GM12878 (cell line): ENCODE results near the gene PPM1K. TPM values are rescaled to one million over a fixed set of nuclear protein-coding genes. Genes with fewer than 3 reads are reported as not detected.
A peak's percentile ranks its signal among the peaks of the same experiment; 100 is the strongest.

Experiments
- ATAC-seq: fragments of 200-7000 bp; cut with Tn5 transposase; 3 replicates; pipeline ENCODE4 v1.9.1; 2020; ENCODE audit warnings: mild to moderate bottlenecking, moderate library complexity
- BruUV-seq: library from RNA; stranded (reverse); fragments of 400-500 nt; replicated peaks from 2 replicates; lab custom pipeline; 2021; lab: Mats Ljungman, UMichigan
- CTCF ChIA-PET: fragments of 300-600 bp; sonication (Branson Sonifier 250); formaldehyde crosslinking; extraction: SDS; loops from one replicate; lab custom pipeline; 2021; ENCODE audit warnings: inconsistent platforms; lab: Yijun Ruan, JAX
- POLR2A ChIA-PET: fragments of 350-600 bp; formaldehyde crosslinking; extraction: SDS; loops from one replicate; lab custom pipeline; 2021; ENCODE audit warnings: inconsistent platforms; lab: Charles Lee
- RAD21 ChIA-PET: fragments of 300-600 bp; sonication (Branson Sonifier 250); formaldehyde crosslinking; loops from one replicate; lab custom pipeline; 2023; ENCODE audit warnings: antibody characterized with exemption; ENCODE audit not compliant: unreplicated experiment; lab: Charles Lee
- SMC1A ChIA-PET: fragments of 300-600 bp; sonication (Branson Sonifier 250); formaldehyde crosslinking; loops from one replicate; lab custom pipeline; 2023; ENCODE audit not compliant: unreplicated experiment, uncharacterized antibody; lab: Charles Lee
- DNase-seq: peaks from one replicate; pipeline ENCODE4 v3.0.0-alpha.2; 2011; ENCODE audit warnings: low read depth, low spot score
- FAIRE-seq: peaks from 3 replicates; lab custom pipeline; 2011; peaks lifted over from hg19 to GRCh38; lab: Jason Lieb, UNC
- H2AFZ ChIP-seq: 2 replicates; pipeline ENCODE4 v1.6.0; 2011; ENCODE audit warnings: low read depth, low read length, control low read depth; ENCODE audit not compliant: control insufficient read depth
- H3K27ac ChIP-seq: 2 replicates; pipeline ENCODE4 v1.5.1; 2011; ENCODE audit warnings: control low read depth; ENCODE audit not compliant: control insufficient read depth, insufficient read depth
- H3K27me3 ChIP-seq, 2 experiments: replicated peaks in 1 of 2; 2 replicates each; pipeline versions ENCODE4 v1.6.0 to v1.6.1; 2011; ENCODE audit warnings: low read length in 1 of 2; ENCODE audit not compliant: control insufficient read depth in 2 of 2, insufficient read depth in 2 of 2
- H3K36me3 ChIP-seq, 2 experiments: 2 replicates each; pipeline ENCODE4 v1.5.1; 2011; ENCODE audit warnings: low read length in 1 of 2; ENCODE audit not compliant: control insufficient read depth in 2 of 2, insufficient read depth in 2 of 2
- H3K4me1 ChIP-seq: 2 replicates; pipeline ENCODE4 v1.6.1; 2011; ENCODE audit warnings: mild to moderate bottlenecking, low read length, moderate library complexity, mixed read lengths; ENCODE audit not compliant: control insufficient read depth, insufficient read depth
- H3K4me2 ChIP-seq: 2 replicates; pipeline ENCODE4 v1.6.0; 2011; ENCODE audit warnings: control low read depth; ENCODE audit not compliant: control insufficient read depth, insufficient read depth
- H3K4me3 ChIP-seq: fragments of 200-600 bp; sonication (generic); 2 replicates; pipeline ENCODE4 v1.5.1; 2016
- H3K79me2 ChIP-seq: 2 replicates; pipeline ENCODE4 v1.6.0; 2011; ENCODE audit warnings: low read length; ENCODE audit not compliant: control insufficient read depth, insufficient read depth
- H3K9ac ChIP-seq: 2 replicates; pipeline ENCODE4 v1.8.0; 2011; ENCODE audit warnings: low read length, control low read depth, mixed read lengths; ENCODE audit not compliant: control insufficient read depth, insufficient read depth
- H3K9me3 ChIP-seq: replicated peaks from 3 replicates; pipeline ENCODE4 v1.5.1; 2011; ENCODE audit warnings: mild to moderate bottlenecking, low read length; ENCODE audit not compliant: control insufficient read depth, insufficient read depth
- H4K20me1 ChIP-seq: 2 replicates; pipeline ENCODE4 v1.6.0; 2011; ENCODE audit not compliant: control insufficient read depth, insufficient read depth
- SP1 ChIP-seq: IDR thresholded peaks from one replicate; pipeline ENCODE4 v1.6.1; 2011; ENCODE audit warnings: low read depth, low read length
- USF2 ChIP-seq: IDR thresholded peaks from 2 replicates; pipeline ENCODE4 v1.6.1; 2011; ENCODE audit warnings: low read depth, low read length, improper control_type of control experiment, borderline replicate concordance
- WRNIP1 ChIP-seq: IDR thresholded peaks from 2 replicates; pipeline ENCODE4 v1.6.1; 2011; ENCODE audit warnings: low read depth, low read length, improper control_type of control experiment, borderline replicate concordance
- WGBS: methylation state at CpG from one replicate; pipeline ENCODE4 v1.1.6; 2016; ENCODE audit warnings: low lambda C conversion rate; ENCODE audit not compliant: insufficient replicate concordance, insufficient coverage; ENCODE audit errors: missing lambda C conversion rate; 5-methylcytosine and 5-hydroxymethylcytosine counted together
- in situ Hi-C: fragments of 300-500 bp; cut with MboI; formaldehyde crosslinking; loops from 9 replicates; pipeline ENCODE4 v1.14.3; 2018; ENCODE audit warnings: mixed read lengths
- intact Hi-C: fragments of 100-400 bp; cut with micrococcal nuclease; formaldehyde crosslinking; loops from one replicate; pipeline ENCODE4 v1.14.2; 2022; ENCODE audit not compliant: unreplicated experiment
- polyA plus RNA-seq, 11 experiments: library from polyadenylated mRNA; depleted of rRNA in 4 of 11; unstranded in 6 of 11; stranded (reverse) in 5 of 11; fragments of >200 nt; fragmentation: Nextera tagmentation in 4 of 11; fragmentation: Illumina TruSeq in 1 of 11; extraction: Ambion mirVana in 4 of 11; extraction: Trizol in 1 of 11; gene quantifications; 1 replicate in 1 of 11; 2 replicates in 10 of 11; pipeline versions ENCODE4 v1.2.1 to v1.2.3, GENCODE V29; 2011 to 2016; ENCODE audit warnings: inconsistent platforms in 2 of 11, missing spikeins in 2 of 11, low read depth in 1 of 11
- total RNA-seq, 4 experiments: library from RNA; depleted of rRNA in 3 of 4; stranded (reverse); fragments of >200 nt in 3 of 4; fragmentation: Illumina TruSeq in 1 of 4; extraction: Trizol in 1 of 4; gene quantifications; 2 replicates each; pipeline versions ENCODE4 v1.2.1 to v1.2.3, GENCODE V29; 2013 to 2021

PPM1K gene
- total and polyA plus RNA-seq, 10 of the 15 experiments (the other 5 are each of a cell fraction or from before 2014, with no cell fraction given) = 25.0 to 79.1 (median 36.9) TPM

- DNase-seq (no peak), ATAC-seq (no peak), FAIRE-seq (no peak)
- ChIA-PET RAD21 (interaction anchor here (1.0 to 4.9 kb wide), 5 partner anchors 19 to 237 kb away, joined by 3 to 27 read pairs (median 4); partner anchors contain the start of gene HERC6), CTCF (interaction anchor here (0.9 to 1.8 kb wide), 6 partner anchors 31 to 243 kb away, joined by 3 to 5 read pairs (median 3); partner anchors contain the start of gene HERC5), POLR2A (interaction anchor here (1.7 to 1.9 kb wide), 2 partner anchors 9 to 43 kb away, joined by 4 to 5 read pairs; no protein-coding TSS in a partner anchor), SMC1A (interaction anchor here (1.0 to 13.5 kb wide), 11 partner anchors 10 to 178 kb away, joined by 3 to 112 read pairs (median 6); partner anchors contain the start of genes HERC5 and HERC6)
- WGBS = 85% methylated on average over 3 of the region's 3 CpGs
- no peak overlapping the region for H3K27ac ChIP-seq
- peaks cover 0 to 23% of the 10 kb centered on the region in 2 experiments; a peak in 3 of 4 replicates for H3K36me3 ChIP-seq
- no peak overlapping the region; the same call in 1 of the 2 replicates for H3K4me3 ChIP-seq
- BruUV-seq = no TSS peak
- peaks cover 68% of the 10 kb centered on the region for H3K79me2 ChIP-seq
- in situ Hi-C loops = loop anchor here (5.0 kb wide), 1 partner anchor 185 kb away; no protein-coding TSS in a partner anchor
- no peak overlapping the region for H2AFZ ChIP-seq
- no peaks in the 10 kb centered on the region for H4K20me1 ChIP-seq
- H3K4me2 ChIP-seq = peak overlapping the region; percentile 92; the same call in 1 of the 2 replicates
- no peak for TF ChIP-seq USF2
- no peak for TF ChIP-seq WRNIP1
- TF ChIP-seq SP1 = no peak
- no peak overlapping the region for H3K9ac ChIP-seq
- no peaks in the 10 kb centered on the region for H3K27me3 ChIP-seq
- intact Hi-C loops = no loop called here
- peaks cover 39% of the 10 kb centered on the region for H3K4me1 ChIP-seq
- H3K9me3 ChIP-seq = no peaks in the 10 kb centered on the region; the same call in 2 of the 3 replicates
Measured at GRCh38 chr4:88277711-88278225, 6.6 kb downstream of the PPM1K start.
